ENCODE measurements around the gene PDAP1.
"Not testable (repeated sequence)": the region's sequence is repeated elsewhere in the genome, so short reads cannot be mapped to it uniquely, and the experiment has no call there.

PDAP1 gene

GRCh38 chr7:99424932-99425730 is 16.7 kb upstream of the PDAP1 start:
- no peak for DNase-seq (ENCODE audit: low read depth in 2 of 2)

GRCh38 chr7:99422625-99423024 is 14.2 kb upstream of the PDAP1 start:
- no peak for DNase-seq (ENCODE audit: low read depth in 2 of 2)

- DNase-seq (ENCODE audit: low read depth in 2 of 2): no peak
Measured at GRCh38 chr7:99422186-99422585, 13.8 kb upstream of the PDAP1 start.

GRCh38 chr7:99420986-99421385 is 12.6 kb upstream of the PDAP1 start:
- no peak for DNase-seq (ENCODE audit: low read depth in 2 of 2)

GRCh38 chr7:99420213-99420612 is 11.8 kb upstream of the PDAP1 start:
- no peak for DNase-seq (ENCODE audit: low read depth in 2 of 2)

- no peak for DNase-seq (ENCODE audit: low read depth in 2 of 2)
Measured at GRCh38 chr7:99419323-99420021, 11.1 kb upstream of the PDAP1 start.

- no peak for DNase-seq (ENCODE audit: low read depth in 2 of 2)
Measured at GRCh38 chr7:99418260-99418659, 9.9 kb upstream of the PDAP1 start.

- not testable (repeated sequence) for DNase-seq (ENCODE audit: low read depth in 2 of 2)
Measured at GRCh38 chr7:99415513-99416127, 7.2 kb upstream of the PDAP1 start.

- no peak for DNase-seq (ENCODE audit: low read depth in 2 of 2)
Measured at GRCh38 chr7:99410635-99411034, 2.2 kb upstream of the PDAP1 start.

GRCh38 chr7:99409806-99410205 is 1.4 kb upstream of the PDAP1 start:
- DNase-seq (ENCODE audit: low read depth in 2 of 2): no peak

- DNase-seq (ENCODE audit: low read depth in 2 of 2): no peak
Measured at GRCh38 chr7:99409192-99409572, 785 bp upstream of the PDAP1 start.

GRCh38 chr7:99407872-99408378 is 472 bp downstream of the PDAP1 start:
- DNase-seq (ENCODE audit: low read depth in 2 of 2): no peak

- DNase-seq (ENCODE audit: low read depth in 2 of 2): no peak
Measured at GRCh38 chr7:99406557-99406956, 1.8 kb downstream of the PDAP1 start.

GRCh38 chr7:99404977-99405320 is 3.4 kb downstream of the PDAP1 start:
- DNase-seq (ENCODE audit: low read depth in 2 of 2): no peak

GRCh38 chr7:99404235-99404976 is 4.0 kb downstream of the PDAP1 start:
- DNase-seq (ENCODE audit: low read depth in 2 of 2): no peak

GRCh38 chr7:99403764-99404163 is 4.6 kb downstream of the PDAP1 start:
- no peak for DNase-seq (ENCODE audit: low read depth in 2 of 2)

- no peak for DNase-seq (ENCODE audit: low read depth in 2 of 2)
Measured at GRCh38 chr7:99402854-99403253, 5.5 kb downstream of the PDAP1 start.

GRCh38 chr7:99399597-99399996 is 8.8 kb downstream of the PDAP1 start:
- no peak for DNase-seq (ENCODE audit: low read depth in 2 of 2)

- no peak for DNase-seq (ENCODE audit: low read depth in 2 of 2)
Measured at GRCh38 chr7:99398891-99399445, 9.4 kb downstream of the PDAP1 start.

GRCh38 chr7:99397297-99397983 is 11.0 kb downstream of the PDAP1 start:
- DNase-seq (ENCODE audit: low read depth in 2 of 2): no peak
